Measurements from ENCODE around the gene SSBP3.

DNA sequence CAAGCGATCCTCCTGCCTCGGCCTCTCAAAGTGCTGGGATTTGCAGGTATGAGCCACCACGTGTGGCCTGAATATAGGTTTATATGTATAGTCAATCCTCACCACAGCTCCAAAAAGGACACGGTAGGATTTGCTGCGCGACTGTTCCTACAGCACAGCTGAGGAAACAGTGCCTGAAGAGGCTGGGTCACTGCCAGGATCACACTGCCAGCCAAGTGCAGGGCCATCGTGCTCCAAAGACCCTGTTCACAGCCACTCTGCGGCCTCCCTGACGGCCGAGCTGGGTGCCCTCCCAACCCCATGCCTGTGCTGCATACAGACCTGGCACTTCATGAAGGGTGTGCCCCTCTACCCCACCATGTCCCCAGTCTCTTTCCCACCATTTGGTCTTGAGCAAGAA lies 134.9 kb downstream of the SSBP3 start:
- TF ChIP-seq, protein P1, sequence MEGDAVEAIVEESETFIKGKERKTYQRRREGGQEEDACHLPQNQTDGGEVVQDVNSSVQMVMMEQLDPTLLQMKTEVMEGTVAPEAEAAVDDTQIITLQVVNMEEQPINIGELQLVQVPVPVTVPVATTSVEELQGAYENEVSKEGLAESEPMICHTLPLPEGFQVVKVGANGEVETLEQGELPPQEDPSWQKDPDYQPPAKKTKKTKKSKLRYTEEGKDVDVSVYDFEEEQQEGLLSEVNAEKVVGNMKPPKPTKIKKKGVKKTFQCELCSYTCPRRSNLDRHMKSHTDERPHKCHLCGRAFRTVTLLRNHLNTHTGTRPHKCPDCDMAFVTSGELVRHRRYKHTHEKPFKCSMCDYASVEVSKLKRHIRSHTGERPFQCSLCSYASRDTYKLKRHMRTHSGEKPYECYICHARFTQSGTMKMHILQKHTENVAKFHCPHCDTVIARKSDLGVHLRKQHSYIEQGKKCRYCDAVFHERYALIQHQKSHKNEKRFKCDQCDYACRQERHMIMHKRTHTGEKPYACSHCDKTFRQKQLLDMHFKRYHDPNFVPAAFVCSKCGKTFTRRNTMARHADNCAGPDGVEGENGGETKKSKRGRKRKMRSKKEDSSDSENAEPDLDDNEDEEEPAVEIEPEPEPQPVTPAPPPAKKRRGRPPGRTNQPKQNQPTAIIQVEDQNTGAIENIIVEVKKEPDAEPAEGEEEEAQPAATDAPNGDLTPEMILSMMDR (IDR thresholded peaks at IDR 0.05): no peak
- no peak for TF ChIP-seq ZFX (IDR thresholded peaks at IDR 0.05; ENCODE audit: borderline replicate concordance)
